WERI-Rb-1 (cell line): Measurements from ENCODE around the gene NAA60.

ENCODE experiments used
- DNase-seq: peaks from one replicate; pipeline ENCODE4 v3.0.0-alpha.2; 2020
- H3K27ac ChIP-seq: fragments of 250-450 bp; sonication (Bioruptor Pico); 2 replicates; pipeline ENCODE4 v1.5.1; 2020; ENCODE audit warnings: mild to moderate bottlenecking, moderate library complexity
- H3K27me3 ChIP-seq: fragments of 250-450 bp; sonication (Bioruptor Pico); 2 replicates; pipeline ENCODE4 v1.5.1; 2021; ENCODE audit warnings: mild to moderate bottlenecking, low read depth, moderate library complexity; ENCODE audit not compliant: insufficient read depth, severe bottlenecking
- H3K36me3 ChIP-seq: fragments of 250-450 bp; sonication (Bioruptor Pico); 2 replicates; pipeline ENCODE4 v1.5.1; 2020; ENCODE audit warnings: mild to moderate bottlenecking, moderate library complexity
- H3K4me3 ChIP-seq: 2 replicates; pipeline ENCODE4 v1.5.1; 2011; ENCODE audit warnings: low read depth, mild to moderate bottlenecking, control low read depth, low read length
- H3K9me3 ChIP-seq: fragments of 250-450 bp; sonication (Bioruptor Pico); 2 replicates; pipeline ENCODE4 v1.5.1; 2021; ENCODE audit warnings: mild to moderate bottlenecking, moderate library complexity; ENCODE audit not compliant: severe bottlenecking
- CTCF ChIP-seq: IDR thresholded peaks from 2 replicates; pipeline ENCODE4 v1.5.1; 2011; ENCODE audit warnings: low read depth, mild to moderate bottlenecking, control low read depth, inconsistent platforms, low read length

The NAA60 gene

GRCh38 chr16:3508736-3509135 is 65.3 kb downstream of the NAA60 start:
- Histone ChIP-seq H3K27me3 (no peaks in the 10 kb centered on the region), H3K9me3 (no peaks in the 10 kb centered on the region), H3K36me3 (peaks cover 62% of the 10 kb centered on the region), H3K27ac (no peak overlapping the region), H3K4me3 (no peak overlapping the region)
- DNase-seq: no peak
- no peak for TF ChIP-seq CTCF

- H3K27ac ChIP-seq: no peak overlapping the region
- DNase-seq: no peak
- no peak for TF ChIP-seq CTCF
- no peak overlapping the region for H3K4me3 ChIP-seq
- no peaks in the 10 kb centered on the region for H3K9me3 ChIP-seq
- H3K27me3 ChIP-seq: no peaks in the 10 kb centered on the region
- peaks cover 69% of the 10 kb centered on the region for H3K36me3 ChIP-seq
Observed at GRCh38 chr16:3509470-3509928, 66.0 kb downstream of the NAA60 start.

GRCh38 chr16:3510416-3510815 is 66.9 kb downstream of the NAA60 start:
- Histone ChIP-seq H3K4me3 (no peak overlapping the region), H3K36me3 (peaks cover 71% of the 10 kb centered on the region), H3K27me3 (no peaks in the 10 kb centered on the region), H3K27ac (no peak overlapping the region), H3K9me3 (no peaks in the 10 kb centered on the region)
- TF ChIP-seq CTCF: no peak
- DNase-seq: no peak

- DNase-seq: no peak
- Histone ChIP-seq H3K36me3 (peaks cover 76% of the 10 kb centered on the region), H3K9me3 (no peaks in the 10 kb centered on the region), H3K4me3 (no peak overlapping the region), H3K27ac (no peak overlapping the region), H3K27me3 (no peaks in the 10 kb centered on the region)
- TF ChIP-seq CTCF: no peak
Observed at GRCh38 chr16:3511286-3512180, 68.1 kb downstream of the NAA60 start.

- TF ChIP-seq CTCF: no peak
- H3K9me3 ChIP-seq: no peaks in the 10 kb centered on the region
- H3K36me3 ChIP-seq: peaks cover 66% of the 10 kb centered on the region
- DNase-seq: no peak
- H3K27me3 ChIP-seq: no peaks in the 10 kb centered on the region
- H3K27ac ChIP-seq: peak overlapping the region; percentile 28
- H3K4me3 ChIP-seq: no peak overlapping the region
Observed at GRCh38 chr16:3513892-3514583, 70.6 kb downstream of the NAA60 start.
